Peyer's patch (tissue), 4 donors: Measurements from ENCODE around the gene DTWD2. TPM values are rescaled to one million over a fixed set of nuclear protein-coding genes. Genes with fewer than 3 reads are reported as not detected.

ENCODE experiments used
- DNase-seq, 3 donors: peaks; one replicate each; pipeline ENCODE4 v3.0.0-alpha.2; 2017 to 2019
- H3K27ac ChIP-seq, 4 donors: fragments of 200-600 bp; sonication (generic); one replicate each; pipeline ENCODE4 v1.5.1; 2016 to 2019
- H3K27me3 ChIP-seq, 2 donors: fragments of 200-600 bp; sonication (generic); one replicate each; pipeline ENCODE4 v1.5.1; 2019
- H3K36me3 ChIP-seq, 3 donors: fragments of 200-600 bp; sonication (generic); one replicate each; pipeline ENCODE4 v1.5.1; 2016 to 2019
- H3K4me1 ChIP-seq, 4 donors: fragments of 200-600 bp; sonication (generic); one replicate each; pipeline ENCODE4 v1.5.1; 2016 to 2019
- H3K4me3 ChIP-seq, 4 donors: fragments of 200-600 bp; sonication (generic); 1 replicate in 3 of 4; 2 replicates in 1 of 4; pipeline ENCODE4 v1.5.1; 2016 to 2019; ENCODE audit warnings: mild to moderate bottlenecking in 1 of 4
- H3K9me3 ChIP-seq, 4 donors: fragments of 200-600 bp; sonication (generic); one replicate each; pipeline ENCODE4 v1.5.1; 2016 to 2019; ENCODE audit warnings: mild to moderate bottlenecking in 1 of 4
- CTCF ChIP-seq, 6 experiments: fragments of 450-650 bp in 4 of 6; fragments of 200-600 bp in 2 of 6; sonication (generic) in 1 of 6; IDR thresholded peaks; one replicate each; pipeline ENCODE4 v1.5.1; 2017 to 2019; ENCODE audit warnings: antibody characterized with exemption in 6 of 6, mild to moderate bottlenecking in 3 of 6, moderate library complexity in 1 of 6
- POLR2A ChIP-seq, 2 donors: fragments of 450-650 bp; IDR thresholded peaks; one replicate each; pipeline ENCODE4 v1.5.1; 2017; ENCODE audit warnings: antibody characterized with exemption in 2 of 2, mild to moderate bottlenecking in 2 of 2, moderate library complexity in 2 of 2
- total RNA-seq, 4 donors: library from RNA; depleted of rRNA; stranded (reverse); fragments of >200 nt; gene quantifications; one replicate each; pipeline ENCODE4 v1.1.0, GENCODE V29; 2016

Gene DTWD2
- total RNA-seq, 4 donors from 2014 or later: 9.9 to 15.6 (median 11.3) TPM

DNA sequence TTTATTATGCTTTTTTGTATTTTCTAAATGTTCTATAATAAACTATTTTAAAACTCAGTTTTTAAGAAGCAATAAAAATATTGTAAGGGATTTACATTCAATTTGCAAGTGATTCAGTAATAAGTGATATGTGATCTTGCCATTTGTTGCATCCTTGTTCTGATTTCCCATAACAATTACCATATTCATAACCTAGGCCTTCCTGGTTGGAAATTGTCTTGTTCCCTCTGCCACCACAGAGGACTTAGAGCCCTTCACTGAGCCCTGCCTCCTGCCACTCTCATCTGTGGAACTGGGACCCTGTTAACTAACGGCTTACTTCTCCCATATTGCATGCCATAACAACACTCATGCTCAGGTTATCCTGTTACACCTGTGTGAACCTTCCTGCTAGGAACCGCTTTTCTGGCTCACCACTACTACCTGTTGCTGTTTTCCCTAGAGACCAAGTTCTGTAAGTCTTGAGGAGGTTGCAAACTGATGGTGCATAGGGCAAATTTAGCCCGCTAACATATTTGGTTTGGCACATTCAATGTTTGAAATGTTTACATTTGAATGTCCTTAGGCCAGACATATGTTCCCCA is 32.9 kb upstream of the DTWD2 start:
- Histone ChIP-seq H3K4me1 (peaks cover 0 to 11% (median 4%) of the 10 kb centered on the region in 4 donors), H3K27me3 (no peaks in the 10 kb centered on the region), H3K4me3 (no peak overlapping the region), H3K36me3 (no peaks in the 10 kb centered on the region), H3K27ac (peak overlapping the region in 1 of 4 donors; percentile 29), H3K9me3 (no peaks in the 10 kb centered on the region)
- DNase-seq: no peak
- no peak for TF ChIP-seq POLR2A (IDR thresholded peaks at IDR 0.05)
- no peak for TF ChIP-seq CTCF (IDR thresholded peaks at IDR 0.05)

GRCh38 chr5:119019949-119020348 is 31.6 kb upstream of the DTWD2 start:
- Histone ChIP-seq H3K27ac (no peak overlapping the region), H3K36me3 (no peaks in the 10 kb centered on the region), H3K27me3 (no peaks in the 10 kb centered on the region), H3K4me3 (no peak overlapping the region), H3K4me1 (peaks cover 0 to 11% (median 4%) of the 10 kb centered on the region in 4 donors), H3K9me3 (no peaks in the 10 kb centered on the region)
- TF ChIP-seq POLR2A (IDR thresholded peaks at IDR 0.05): no peak
- no peak for TF ChIP-seq CTCF (IDR thresholded peaks at IDR 0.05)
- DNase-seq: no peak

- TF ChIP-seq CTCF (IDR thresholded peaks at IDR 0.05): no peak
- TF ChIP-seq POLR2A (IDR thresholded peaks at IDR 0.05): no peak
- peak overlapping the region in 1 of 4 donors; percentile 25 for H3K27ac ChIP-seq
- no peak overlapping the region for H3K4me3 ChIP-seq
- DNase-seq: no peak
- H3K36me3 ChIP-seq: no peaks in the 10 kb centered on the region
- H3K4me1 ChIP-seq: peaks cover 0 to 11% (median 4%) of the 10 kb centered on the region in 4 donors
- H3K9me3 ChIP-seq: no peaks in the 10 kb centered on the region
- no peaks in the 10 kb centered on the region for H3K27me3 ChIP-seq
Measured at GRCh38 chr5:119019501-119019900, 31.2 kb upstream of the DTWD2 start.

GRCh38 chr5:119017994-119018393 is 29.6 kb upstream of the DTWD2 start:
- Histone ChIP-seq H3K27me3 (no peaks in the 10 kb centered on the region), H3K36me3 (no peaks in the 10 kb centered on the region), H3K4me1 (peaks cover 0 to 11% (median 4%) of the 10 kb centered on the region in 4 donors), H3K4me3 (no peak overlapping the region), H3K27ac (no peak overlapping the region), H3K9me3 (no peaks in the 10 kb centered on the region)
- TF ChIP-seq CTCF (IDR thresholded peaks at IDR 0.05) (no peak), POLR2A (IDR thresholded peaks at IDR 0.05) (no peak)
- DNase-seq: no peak

- Histone ChIP-seq H3K4me3 (no peak overlapping the region), H3K36me3 (no peaks in the 10 kb centered on the region), H3K27ac (peak overlapping the region in 1 of 4 donors; percentile 33), H3K9me3 (no peaks in the 10 kb centered on the region), H3K27me3 (no peaks in the 10 kb centered on the region), H3K4me1 (peaks cover 0 to 7% (median 0%) of the 10 kb centered on the region in 4 donors)
- TF ChIP-seq POLR2A (IDR thresholded peaks at IDR 0.05) (no peak), CTCF (IDR thresholded peaks at IDR 0.05) (no peak)
- peak in 2 of 3 donors; percentile 37 to 60 for DNase-seq
Measured at GRCh38 chr5:119016125-119016774, 27.9 kb upstream of the DTWD2 start.
